HepG2 (cell line): Measurements from ENCODE around the gene KIAA1217. TPM values are rescaled to one million over a fixed set of nuclear protein-coding genes. Genes with fewer than 3 reads are reported as not detected.
"Not testable (repeated sequence)": the region's sequence is repeated elsewhere in the genome, so short reads cannot be mapped to it uniquely, and the experiment has no call there.

Experiments used
- ATAC-seq: fragments of 200-7000 bp; cut with Tn5 transposase; 3 replicates; pipeline ENCODE4 v1.9.1; 2020; ENCODE audit warnings: mild to moderate bottlenecking, moderate library complexity
- BruUV-seq: library from RNA; stranded (reverse); fragments of 400-500 nt; replicated peaks from 2 replicates; lab custom pipeline; 2021; lab: Mats Ljungman, UMichigan
- CTCF ChIA-PET: fragments of 300-600 bp; formaldehyde crosslinking; extraction: SDS; loops from one replicate; lab custom pipeline; 2021; ENCODE audit warnings: low total read pairs, inconsistent platforms, low intra/inter-chr PET ratio; lab: Yijun Ruan, JAX
- POLR2A ChIA-PET: fragments of 350-600 bp; sonication (Branson Sonifier 250); formaldehyde crosslinking; loops from one replicate; lab custom pipeline; 2020; ENCODE audit warnings: antibody characterized with exemption, inconsistent platforms; lab: Yijun Ruan, JAX
- DNase-seq: peaks from one replicate; pipeline ENCODE4 v3.0.0-alpha.2; 2015; ENCODE audit warnings: low spot score
- FAIRE-seq: peaks from 3 replicates; lab custom pipeline; 2011; peaks lifted over from hg19 to GRCh38; lab: Jason Lieb, UNC
- H2AFZ ChIP-seq: one replicate; pipeline ENCODE4 v1.6.1; 2011; ENCODE audit warnings: low read length, inconsistent platforms
- H3K27ac ChIP-seq: fragments of 300-600 bp; 3 replicates; pipeline ENCODE4 v1.8.0; 2011; ENCODE audit warnings: mixed run types, mild to moderate bottlenecking, mixed read lengths, low read length, inconsistent platforms; ENCODE audit not compliant: insufficient read depth; ENCODE audit errors: extremely low read length
- H3K27me3 ChIP-seq, 2 experiments: fragments of 200-600 bp in 1 of 2; 2 replicates in 1 of 2; 3 replicates in 1 of 2; pipeline versions ENCODE4 v1.6.0 to v1.8.0; 2011; ENCODE audit warnings: low read length in 2 of 2, mild to moderate bottlenecking in 2 of 2, moderate library complexity in 2 of 2, inconsistent platforms in 1 of 2; ENCODE audit not compliant: insufficient read depth in 2 of 2, control insufficient read depth in 1 of 2
- H3K36me3 ChIP-seq, 2 experiments: fragments of 200-600 bp in 1 of 2; replicated peaks in 1 of 2; 2 replicates in 1 of 2; 3 replicates in 1 of 2; pipeline versions ENCODE4 v1.5.1 to v1.8.0; 2011; ENCODE audit warnings: low read length in 2 of 2, inconsistent platforms in 1 of 2; ENCODE audit not compliant: insufficient read depth in 2 of 2, control insufficient read depth in 1 of 2
- H3K4me1 ChIP-seq: 2 replicates; pipeline ENCODE4 v1.5.1; 2012; ENCODE audit warnings: low read length, inconsistent platforms; ENCODE audit not compliant: insufficient read depth
- H3K4me2 ChIP-seq: 2 replicates; pipeline ENCODE4 v1.6.0; 2011; ENCODE audit warnings: low read depth, low read length, inconsistent platforms
- H3K4me3 ChIP-seq, 3 experiments: fragments of 200-600 bp in 1 of 3; sonication (generic), shearing (Covaris generic) in 1 of 3; replicated peaks in 1 of 3; 2 replicates each; pipeline ENCODE4 v1.5.1; 2011 to 2016; ENCODE audit warnings: low read length in 3 of 3, inconsistent platforms in 2 of 3, low read depth in 2 of 3, mild to moderate bottlenecking in 2 of 3, control low read depth in 1 of 3, mixed read lengths in 1 of 3; ENCODE audit not compliant: insufficient read depth in 1 of 3
- H3K79me2 ChIP-seq: one replicate; pipeline ENCODE4 v1.6.1; 2011; ENCODE audit warnings: low read length, inconsistent platforms; ENCODE audit not compliant: insufficient read depth
- H3K9ac ChIP-seq: 2 replicates; pipeline ENCODE4 v1.6.0; 2011; ENCODE audit warnings: mild to moderate bottlenecking, low read depth, low read length, inconsistent platforms; ENCODE audit not compliant: insufficient read depth
- H3K9me3 ChIP-seq: 2 replicates; pipeline ENCODE4 v1.5.1; 2012; ENCODE audit warnings: mild to moderate bottlenecking, low read length
- H4K20me1 ChIP-seq: 2 replicates; pipeline ENCODE4 v1.6.0; 2011; ENCODE audit warnings: inconsistent platforms, mild to moderate bottlenecking, low read length, moderate library complexity; ENCODE audit not compliant: insufficient read depth
- DMAP1 ChIP-seq: IDR thresholded peaks from 2 replicates; pipeline ENCODE4 v1.6.1; 2016
- LCORL ChIP-seq, 2 experiments: fragments of 450-650 bp in 1 of 2; sonication (generic) in 1 of 2; formaldehyde crosslinking in 1 of 2; IDR thresholded peaks; 2 replicates each; pipeline versions ENCODE4 v1.5.0 to v1.6.1; 2017 to 2020; ENCODE audit warnings: antibody characterized with exemption in 1 of 2, missing genetic modification reagents in 1 of 2
- MAZ ChIP-seq, 2 experiments: sonication (generic) in 1 of 2; formaldehyde crosslinking in 1 of 2; IDR thresholded peaks; 2 replicates each; pipeline versions ENCODE4 v1.5.0 to v1.6.1; 2012 to 2020; ENCODE audit warnings: low read depth in 2 of 2, mild to moderate bottlenecking in 2 of 2, borderline replicate concordance in 1 of 2, improper control_type of control experiment in 1 of 2, low read length in 1 of 2, missing genetic modification reagents in 1 of 2, moderate library complexity in 1 of 2
- WGBS: methylation state at CpG from one replicate; pipeline ENCODE4 v1.1.6; 2017; ENCODE audit warnings: low lambda C conversion rate; 5-methylcytosine and 5-hydroxymethylcytosine counted together
- in situ Hi-C: cut with HindIII; loops from 2 replicates; pipeline ENCODE4 v1.10.0; 2017; ENCODE audit warnings: low pct_unique_long_range_greater_than_20kb; ENCODE audit not compliant: extremely low pct_ligation_motif_present
- intact Hi-C: fragments of 100-400 bp; cut with micrococcal nuclease; formaldehyde crosslinking; loops from one replicate; pipeline ENCODE4 v1.10.0; 2022; ENCODE audit not compliant: unreplicated experiment
- polyA plus RNA-seq, 8 experiments: library from polyadenylated mRNA; depleted of rRNA in 3 of 8; stranded (reverse) in 7 of 8; unstranded in 1 of 8; fragments of >200 nt; fragmentation: Illumina TruSeq in 4 of 8; extraction: Trizol in 4 of 8; gene quantifications; 2 replicates each; pipeline versions ENCODE4 v1.2.1 to v1.2.3, GENCODE V29; 2011 to 2016; ENCODE audit warnings: low read depth in 4 of 8, missing spikeins in 1 of 8, mixed read lengths in 1 of 8; ENCODE audit not compliant: insufficient read depth in 1 of 8
- total RNA-seq, 5 experiments: library from RNA; depleted of rRNA; stranded (reverse); fragments of >200 nt; fragmentation: Illumina TruSeq; extraction: Trizol; gene quantifications; 2 replicates each; pipeline ENCODE4 v1.2.3, GENCODE V29; 2016; ENCODE audit warnings: low read depth in 1 of 5

The KIAA1217 gene
- total and polyA plus RNA-seq, 2 of the 13 experiments (the other 11 are each of a cell fraction or from before 2014, with no cell fraction given), result 4.6 to 10.9 TPM

- H3K27me3 ChIP-seq, result no peaks in the 10 kb centered on the region
- no peak overlapping the region for H3K27ac ChIP-seq
- no peak for DNase-seq
- in situ Hi-C loops, result no loop called here
- 89% methylated on average over 1 of the region's 1 CpG for WGBS
- no peaks in the 10 kb centered on the region for H4K20me1 ChIP-seq
- no peaks in the 10 kb centered on the region for H3K79me2 ChIP-seq
- TF ChIP-seq DMAP1 (CRISPR knock-in tag) (no peak), MAZ (IDR thresholded peaks at IDR 0.05; ENCODE audit: borderline replicate concordance, low read depth, low read length) (no peak), MAZ (CRISPR knock-in tag; IDR thresholded peaks at IDR 0.05; ENCODE audit: low read depth) (no peak), LCORL (IDR thresholded peaks at IDR 0.05) (no peak), LCORL (CRISPR knock-in tag; IDR thresholded peaks at IDR 0.05) (no peak)
- no peak for ATAC-seq
- no peaks in the 10 kb centered on the region for H3K36me3 ChIP-seq
- ChIA-PET POLR2A (no interaction called here), CTCF (no interaction called here)
- H3K9me3 ChIP-seq, result no peaks in the 10 kb centered on the region
- no peak overlapping the region for H3K4me3 ChIP-seq
- no peaks in the 10 kb centered on the region; the same call in 1 of the 2 replicates for H3K4me1 ChIP-seq
- H3K4me2 ChIP-seq, result no peak overlapping the region
- no TSS peak for BruUV-seq
- no peak for FAIRE-seq
- intact Hi-C loops, result no loop called here
- H3K9ac ChIP-seq, result no peak overlapping the region
- no peak overlapping the region for H2AFZ ChIP-seq
Measured at GRCh38 chr10:24334279-24334939, 125.5 kb downstream of the KIAA1217 start.

- H3K27ac ChIP-seq, H3K4me1 ChIP-seq, H2AFZ ChIP-seq, in situ Hi-C loops, BruUV-seq, H3K9me3 ChIP-seq, H3K27me3 ChIP-seq, ATAC-seq, H3K36me3 ChIP-seq, H3K4me2 ChIP-seq, FAIRE-seq, intact Hi-C loops, H3K4me3 ChIP-seq, H4K20me1 ChIP-seq, H3K79me2 ChIP-seq, CTCF ChIA-PET, H3K9ac ChIP-seq, DNase-seq, POLR2A ChIA-PET: not testable (repeated sequence)
- 93% methylated on average over 7 of the region's 7 CpGs for WGBS
Measured at GRCh38 chr10:24337723-24338122, 128.8 kb downstream of the KIAA1217 start.
